Measurements from ENCODE around the gene RAMP2.

RAMP2 gene

DNA sequence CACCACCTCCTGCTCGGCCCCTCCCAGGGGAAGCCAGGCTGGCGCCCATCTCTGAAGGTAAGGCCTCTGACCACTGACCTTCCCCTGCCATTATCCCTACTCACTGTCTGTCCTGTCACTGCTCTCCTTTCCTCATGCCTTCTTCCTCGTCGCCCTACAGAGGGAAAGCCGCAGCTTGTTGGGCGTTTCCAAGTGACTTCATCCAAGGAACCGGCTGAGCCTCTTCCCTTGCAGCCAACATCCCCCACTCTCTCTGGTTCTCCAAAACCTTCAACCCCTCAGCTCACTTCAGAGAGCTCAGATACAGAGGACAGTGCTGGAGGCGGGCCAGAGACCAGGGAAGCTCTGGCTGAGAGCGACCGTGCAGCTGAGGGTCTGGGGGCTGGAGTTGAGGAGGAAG is 34.4 kb downstream of the RAMP2 start:
- DNase-seq: no peak

DNA sequence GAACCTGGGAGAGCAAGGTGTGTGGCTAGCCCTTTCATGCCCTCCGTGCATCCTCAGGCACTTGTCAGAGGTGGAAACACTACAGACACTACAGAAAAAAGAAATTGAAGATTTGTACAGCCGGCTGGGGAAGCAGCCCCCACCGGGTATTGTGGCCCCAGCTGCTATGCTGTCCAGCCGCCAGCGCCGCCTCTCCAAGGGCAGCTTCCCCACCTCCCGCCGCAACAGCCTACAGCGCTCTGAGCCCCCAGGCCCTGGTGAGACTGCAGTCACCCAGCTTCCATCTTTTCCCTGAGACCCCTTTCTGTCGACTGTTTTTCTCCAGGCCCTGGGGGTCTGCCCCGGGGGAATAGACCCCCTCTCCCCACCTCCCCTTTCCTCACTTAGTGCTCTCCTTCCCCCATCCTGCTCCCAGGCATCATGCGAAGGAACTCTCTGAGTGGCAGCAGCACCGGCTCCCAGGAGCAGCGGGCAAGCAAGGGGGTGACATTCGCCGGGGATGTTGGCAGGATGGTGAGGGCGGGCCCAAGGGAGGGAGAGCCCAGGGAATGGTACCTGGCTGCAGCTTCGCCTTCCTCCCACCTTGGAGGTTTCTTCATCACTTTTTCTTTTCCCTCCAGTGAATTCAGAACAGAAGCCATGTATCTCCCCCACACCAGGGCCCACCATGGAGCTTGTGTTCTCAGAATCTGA is 35.2 kb downstream of the RAMP2 start:
- no peak for DNase-seq

DNA sequence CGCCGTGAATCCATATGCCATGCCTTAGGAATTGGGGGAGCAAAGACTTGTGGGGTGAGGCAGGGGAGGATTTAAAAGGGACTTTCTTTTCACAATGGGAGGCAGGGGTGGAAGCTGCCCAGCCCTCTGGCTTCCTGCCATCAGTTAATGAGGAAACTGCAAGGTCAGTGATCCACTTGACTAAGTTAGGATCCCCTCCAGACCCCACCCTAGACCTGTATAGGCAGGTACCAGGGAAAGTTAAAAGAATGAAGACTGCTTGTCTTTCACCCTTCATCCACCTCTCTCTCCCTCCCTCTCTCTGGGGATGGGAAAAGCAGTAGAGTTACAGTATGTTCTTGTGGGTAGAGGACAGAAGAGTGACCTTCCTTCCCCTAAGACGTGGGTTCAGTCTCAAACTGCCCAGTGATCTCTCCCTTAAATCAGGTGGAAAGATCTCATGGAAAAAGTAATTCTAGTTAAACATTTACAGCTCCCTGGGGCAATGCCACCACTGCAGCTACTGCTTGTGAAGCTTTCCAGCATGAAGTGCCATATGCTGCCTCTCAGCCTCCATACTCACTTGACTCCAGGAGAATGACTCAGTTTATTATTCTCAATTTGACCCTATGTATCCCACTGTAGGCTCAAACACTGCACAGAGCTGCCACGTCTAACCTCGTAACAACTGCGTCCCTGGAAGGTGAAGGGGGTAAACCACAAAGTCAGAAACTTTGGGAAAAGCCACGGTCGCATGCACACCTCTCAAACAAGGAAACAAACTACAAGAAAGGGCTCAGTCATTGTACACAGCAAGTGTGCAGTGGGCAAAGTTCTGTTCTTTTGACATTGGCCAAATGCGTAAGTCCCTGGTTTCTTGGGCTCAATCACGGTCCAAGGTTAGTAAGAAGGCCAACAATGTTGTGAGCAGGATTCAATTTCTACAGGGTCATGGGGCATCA is 36.3 kb downstream of the RAMP2 start:
- DNase-seq: no peak

DNA sequence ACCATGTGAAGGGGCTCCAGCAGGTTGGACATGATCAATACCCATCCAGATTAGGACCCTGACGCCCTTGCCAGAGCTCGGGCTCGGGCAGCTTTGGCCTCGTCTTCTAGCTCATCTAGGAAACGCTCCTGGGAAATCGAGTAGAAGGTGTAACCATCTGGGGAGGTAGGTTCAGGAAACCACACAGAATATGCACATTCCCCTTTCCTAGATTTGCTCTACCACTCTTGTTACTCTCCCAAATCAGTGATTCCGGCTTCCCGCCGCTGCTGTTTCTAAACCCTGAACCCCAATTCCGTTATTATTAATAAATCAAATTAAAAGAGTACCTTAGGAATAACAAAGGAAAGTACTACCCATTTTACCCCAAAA is 37.0 kb downstream of the RAMP2 start:
- no peak for DNase-seq

DNA sequence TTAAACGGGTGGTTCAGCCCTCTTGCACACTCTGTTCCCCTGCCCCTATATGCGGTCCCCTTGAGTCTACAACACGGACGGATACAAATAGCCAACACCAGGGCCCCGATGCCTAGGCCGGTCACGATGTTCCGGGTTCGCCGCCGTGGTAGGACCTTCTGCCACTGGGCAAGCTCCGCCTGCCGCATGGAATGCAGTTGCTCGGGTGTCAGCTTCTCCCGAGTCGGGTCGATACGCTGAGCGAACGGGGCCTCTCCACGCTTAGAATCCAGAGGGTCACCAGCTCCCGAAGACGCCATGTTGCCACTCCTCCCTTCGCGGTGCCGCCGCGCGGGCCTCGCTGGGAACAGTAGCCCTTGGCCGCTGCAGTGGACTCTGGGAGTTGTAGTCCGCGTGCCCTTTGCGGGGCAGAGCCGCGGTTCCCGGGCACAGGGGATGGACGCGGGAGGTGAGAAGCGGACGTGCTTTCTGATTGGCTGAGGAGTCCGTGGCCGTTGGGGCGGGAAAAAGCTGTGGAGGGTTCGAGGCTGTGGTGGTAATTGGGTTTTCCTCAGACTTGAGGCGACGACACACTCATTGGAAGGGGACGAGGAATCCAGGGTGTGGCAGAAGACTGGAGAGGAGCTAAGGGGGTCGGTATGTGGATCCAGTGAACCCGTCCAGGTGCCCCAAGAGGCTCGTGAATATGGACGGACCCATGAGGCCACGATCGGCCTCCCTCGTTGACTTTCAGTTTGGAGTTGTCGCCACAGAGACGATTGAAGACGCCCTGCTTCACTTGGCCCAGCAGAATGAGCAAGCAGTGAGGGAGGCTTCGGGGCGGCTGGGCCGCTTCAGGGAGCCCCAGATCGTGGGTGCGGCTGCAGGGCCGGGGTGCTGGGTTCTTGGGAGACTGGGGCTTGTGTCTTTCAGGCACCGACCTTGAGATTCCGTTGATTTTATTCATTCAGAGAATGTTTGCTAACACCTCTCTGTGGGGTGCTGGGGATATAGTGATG is 37.7 kb downstream of the RAMP2 start, which contains the start of the genes CNTD1 and COA3:
TSS of gene CNTD1 (plus strand) at position 479 of the 998 bp plus-strand sequence. CDS start at position 686, 207 bp downstream.
TSS of gene COA3 (minus strand) at position 322 of the 998 bp plus-strand sequence. CDS start at position 299, 23 bp downstream.
- DNase-seq: peak; percentile 84

DNA sequence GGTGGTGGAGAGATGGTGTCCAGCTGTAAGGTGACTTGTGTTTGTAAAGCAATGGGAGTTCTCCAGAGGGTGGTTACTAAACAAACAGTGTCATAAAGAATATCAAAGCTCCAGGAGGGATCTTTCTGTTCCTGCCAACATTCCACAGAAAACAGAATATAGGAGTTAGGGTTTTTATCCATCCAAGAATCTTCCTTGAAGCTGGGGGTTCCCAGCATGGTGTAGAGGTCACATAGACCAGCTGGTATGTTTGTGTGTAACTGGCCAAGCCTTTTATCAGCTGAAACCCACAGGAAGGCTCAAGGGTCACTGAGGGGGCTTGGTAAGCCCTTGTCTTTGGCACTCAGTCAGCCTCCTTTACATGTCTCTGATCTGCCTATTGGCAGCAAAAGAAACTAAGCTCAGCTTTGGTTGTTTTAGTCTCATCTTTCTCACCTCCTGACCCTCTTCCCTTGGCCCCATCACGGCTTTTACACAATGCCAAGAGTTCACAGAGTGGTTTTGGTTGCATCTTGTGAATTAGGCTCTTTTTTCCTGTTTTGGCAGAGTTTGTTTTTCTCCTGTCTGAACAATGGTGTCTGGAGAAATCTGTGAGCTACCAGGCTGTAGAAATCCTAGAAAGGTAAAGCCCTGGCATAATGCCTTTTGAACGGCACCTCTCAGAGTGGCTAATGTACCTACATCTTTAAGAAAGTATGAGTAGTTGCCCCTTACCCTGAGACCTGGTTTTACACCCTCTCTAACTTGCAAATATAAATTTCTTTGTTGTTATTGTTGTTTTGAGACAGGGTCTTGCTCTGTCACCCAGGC is 42.3 kb downstream of the RAMP2 start:
- no peak for DNase-seq

DNA sequence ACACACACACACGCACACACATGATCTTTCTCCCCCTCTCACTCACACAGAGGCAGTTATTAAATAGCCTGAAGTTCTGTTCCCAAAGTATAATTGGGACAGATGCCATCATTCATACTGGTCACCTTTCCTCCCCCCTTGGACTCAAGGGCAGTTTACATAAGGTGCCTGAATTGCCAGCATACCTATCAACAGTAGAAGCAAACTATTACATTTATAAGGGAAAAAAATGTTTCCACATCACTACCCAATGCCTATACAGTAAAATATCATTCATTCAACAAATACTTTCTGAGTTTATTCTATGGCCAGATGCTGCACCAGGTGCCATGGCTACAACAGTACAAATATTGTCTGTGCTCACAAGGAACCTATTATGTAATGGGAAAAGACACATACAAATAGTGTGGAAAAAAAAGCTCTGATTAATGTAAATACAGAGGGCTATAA is 43.9 kb downstream of the RAMP2 start:
- no peak for DNase-seq

DNA sequence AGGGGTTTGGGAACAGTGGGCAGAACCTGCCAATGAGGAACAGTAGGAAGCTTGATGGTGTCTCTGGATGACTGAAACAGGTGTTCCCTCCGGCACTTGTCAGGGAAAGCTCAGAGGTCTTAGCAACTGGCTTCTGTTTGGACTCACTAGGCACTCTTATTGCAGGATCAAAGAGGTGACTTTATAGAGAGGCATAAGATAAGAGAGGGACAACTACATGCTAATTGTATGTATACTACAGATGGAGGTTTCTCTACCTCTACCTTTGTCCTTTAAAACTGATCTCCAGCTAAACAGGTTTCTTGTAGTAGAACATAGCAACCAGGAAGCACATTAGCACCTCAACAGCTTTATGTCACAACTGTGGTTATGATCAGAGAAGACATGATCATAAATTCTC is 45.2 kb downstream of the RAMP2 start:
- DNase-seq: no peak

DNA sequence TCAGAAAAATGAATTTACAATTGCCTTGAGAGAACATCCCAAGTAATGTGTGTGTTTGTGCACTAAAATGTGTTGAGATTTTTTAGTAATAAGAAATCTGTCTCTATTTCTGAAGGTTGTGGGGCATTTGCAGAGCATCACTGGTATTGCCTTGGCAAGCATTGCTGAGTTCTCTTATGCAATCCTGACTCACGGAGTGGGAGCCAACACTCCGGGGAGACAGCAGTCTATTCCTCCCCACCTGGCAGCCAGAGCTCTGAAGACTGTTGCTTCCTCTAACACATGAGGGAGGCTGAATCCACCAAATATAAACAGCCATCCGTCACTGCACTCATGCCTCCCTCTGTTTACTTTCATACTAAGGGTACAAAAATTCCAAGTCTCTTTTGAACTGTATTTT is 48.2 kb downstream of the RAMP2 start:
- DNase-seq: peak; percentile 64
